ENCODE measurements around the gene DNAJC17. TPM values are rescaled to one million over a fixed set of nuclear protein-coding genes. Genes with fewer than 3 reads are reported as not detected.

Gene DNAJC17
- total RNA-seq, 4 donors from 2014 or later = 20.4 to 40.2 (median 30.3) TPM

DNA sequence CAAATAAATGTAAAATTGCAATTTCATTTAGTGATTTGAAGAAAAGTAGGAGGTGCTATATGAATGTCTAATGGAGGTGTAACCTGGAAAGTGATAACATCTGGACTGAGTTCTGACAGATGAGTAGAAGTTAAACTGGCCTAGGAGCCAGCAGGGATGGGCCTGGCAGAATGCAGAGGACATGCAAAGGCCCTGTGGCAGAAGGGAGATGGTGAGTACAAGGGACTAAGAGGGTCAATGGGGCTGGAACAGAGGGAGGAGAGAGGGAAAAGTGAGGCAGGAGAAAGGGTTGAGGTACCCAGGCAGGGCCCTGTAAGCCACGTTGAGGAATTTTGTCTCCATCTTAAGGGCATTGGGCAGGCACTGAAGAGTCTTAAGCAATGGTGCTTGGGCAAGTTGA is 24.6 kb upstream of the DNAJC17 start:
- TF ChIP-seq EP300 (IDR thresholded peaks at IDR 0.05) = no peak
- no peak for TF ChIP-seq POLR2A (IDR thresholded peaks at IDR 0.05)
- TF ChIP-seq, protein P1, sequence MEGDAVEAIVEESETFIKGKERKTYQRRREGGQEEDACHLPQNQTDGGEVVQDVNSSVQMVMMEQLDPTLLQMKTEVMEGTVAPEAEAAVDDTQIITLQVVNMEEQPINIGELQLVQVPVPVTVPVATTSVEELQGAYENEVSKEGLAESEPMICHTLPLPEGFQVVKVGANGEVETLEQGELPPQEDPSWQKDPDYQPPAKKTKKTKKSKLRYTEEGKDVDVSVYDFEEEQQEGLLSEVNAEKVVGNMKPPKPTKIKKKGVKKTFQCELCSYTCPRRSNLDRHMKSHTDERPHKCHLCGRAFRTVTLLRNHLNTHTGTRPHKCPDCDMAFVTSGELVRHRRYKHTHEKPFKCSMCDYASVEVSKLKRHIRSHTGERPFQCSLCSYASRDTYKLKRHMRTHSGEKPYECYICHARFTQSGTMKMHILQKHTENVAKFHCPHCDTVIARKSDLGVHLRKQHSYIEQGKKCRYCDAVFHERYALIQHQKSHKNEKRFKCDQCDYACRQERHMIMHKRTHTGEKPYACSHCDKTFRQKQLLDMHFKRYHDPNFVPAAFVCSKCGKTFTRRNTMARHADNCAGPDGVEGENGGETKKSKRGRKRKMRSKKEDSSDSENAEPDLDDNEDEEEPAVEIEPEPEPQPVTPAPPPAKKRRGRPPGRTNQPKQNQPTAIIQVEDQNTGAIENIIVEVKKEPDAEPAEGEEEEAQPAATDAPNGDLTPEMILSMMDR (IDR thresholded peaks at IDR 0.05) = no peak
- TF ChIP-seq POLR2AphosphoS5 (IDR thresholded peaks at IDR 0.05) = no peak
- no peak overlapping the region for H3K4me3 ChIP-seq
- 69% methylated on average over 1 of the region's 1 CpG for WGBS
- H3K9me3 ChIP-seq = no peaks in the 10 kb centered on the region
- DNase-seq (ENCODE audit: low spot score in 2 of 2) = no peak
- H3K27me3 ChIP-seq = no peaks in the 10 kb centered on the region
- H3K4me1 ChIP-seq = no peaks in the 10 kb centered on the region
- H3K36me3 ChIP-seq = no peaks in the 10 kb centered on the region
- no peak overlapping the region for H3K27ac ChIP-seq

DNA sequence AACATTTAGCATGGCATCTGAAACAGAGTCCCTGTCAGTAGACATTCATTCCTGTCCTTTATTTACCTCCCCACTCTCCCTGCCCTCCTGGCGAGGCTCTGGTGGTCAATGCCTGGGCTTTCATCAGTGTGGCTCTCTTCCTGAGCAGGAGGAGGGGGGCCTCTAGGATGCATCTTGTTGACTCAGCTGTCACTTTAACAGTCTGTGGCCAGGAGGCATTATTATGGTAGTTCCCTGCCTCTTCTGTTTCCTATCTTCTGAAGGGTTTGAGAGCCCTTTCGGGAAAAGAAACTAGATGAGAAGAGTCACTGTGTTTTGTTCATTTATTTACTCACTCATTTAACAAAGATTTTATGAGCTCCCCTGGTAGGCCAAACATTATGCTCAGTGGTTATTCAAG is 23.6 kb upstream of the DNAJC17 start:
- no peak overlapping the region for H3K27ac ChIP-seq
- no peaks in the 10 kb centered on the region for H3K9me3 ChIP-seq
- H3K4me1 ChIP-seq = no peaks in the 10 kb centered on the region
- no peaks in the 10 kb centered on the region for H3K36me3 ChIP-seq
- WGBS = 80% methylated on average over 2 of the region's 2 CpGs
- TF ChIP-seq POLR2AphosphoS5 (IDR thresholded peaks at IDR 0.05) (no peak), EP300 (IDR thresholded peaks at IDR 0.05) (no peak), POLR2A (IDR thresholded peaks at IDR 0.05) (no peak)
- TF ChIP-seq, protein P1 (IDR thresholded peaks at IDR 0.05) = no peak
- H3K27me3 ChIP-seq = no peaks in the 10 kb centered on the region
- DNase-seq (ENCODE audit: low spot score in 2 of 2) = no peak
- no peak overlapping the region for H3K4me3 ChIP-seq

DNA sequence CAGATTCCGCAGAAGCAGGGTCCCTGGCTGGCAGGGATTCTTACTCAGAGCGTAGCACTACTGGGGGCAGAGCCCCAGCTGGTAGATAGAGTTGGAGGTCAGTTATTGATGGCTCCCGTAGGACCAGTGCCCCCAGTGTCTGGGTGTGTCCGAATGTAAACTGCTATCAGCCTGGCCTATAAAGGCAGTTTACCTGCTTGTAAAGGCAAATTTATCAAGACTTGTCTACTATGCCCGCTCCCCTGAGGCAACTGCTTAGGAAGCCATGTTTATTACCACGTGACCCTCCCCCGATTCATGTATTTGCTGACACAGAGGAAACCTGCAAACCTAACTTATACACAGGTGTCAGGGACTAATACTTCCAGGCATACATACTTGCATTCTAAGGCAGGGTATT is 21.8 kb upstream of the DNAJC17 start:
- no peak overlapping the region for H3K27ac ChIP-seq
- 68% methylated on average over 5 of the region's 7 CpGs for WGBS
- no peaks in the 10 kb centered on the region for H3K9me3 ChIP-seq
- H3K27me3 ChIP-seq = no peaks in the 10 kb centered on the region
- DNase-seq (ENCODE audit: low spot score in 2 of 2) = no peak
- TF ChIP-seq EP300 (IDR thresholded peaks at IDR 0.05) (no peak), POLR2A (IDR thresholded peaks at IDR 0.05) (no peak), POLR2AphosphoS5 (IDR thresholded peaks at IDR 0.05) (no peak)
- TF ChIP-seq, protein P1 (IDR thresholded peaks at IDR 0.05) = no peak
- H3K4me1 ChIP-seq = no peaks in the 10 kb centered on the region
- no peaks in the 10 kb centered on the region for H3K36me3 ChIP-seq
- no peak overlapping the region for H3K4me3 ChIP-seq

DNA sequence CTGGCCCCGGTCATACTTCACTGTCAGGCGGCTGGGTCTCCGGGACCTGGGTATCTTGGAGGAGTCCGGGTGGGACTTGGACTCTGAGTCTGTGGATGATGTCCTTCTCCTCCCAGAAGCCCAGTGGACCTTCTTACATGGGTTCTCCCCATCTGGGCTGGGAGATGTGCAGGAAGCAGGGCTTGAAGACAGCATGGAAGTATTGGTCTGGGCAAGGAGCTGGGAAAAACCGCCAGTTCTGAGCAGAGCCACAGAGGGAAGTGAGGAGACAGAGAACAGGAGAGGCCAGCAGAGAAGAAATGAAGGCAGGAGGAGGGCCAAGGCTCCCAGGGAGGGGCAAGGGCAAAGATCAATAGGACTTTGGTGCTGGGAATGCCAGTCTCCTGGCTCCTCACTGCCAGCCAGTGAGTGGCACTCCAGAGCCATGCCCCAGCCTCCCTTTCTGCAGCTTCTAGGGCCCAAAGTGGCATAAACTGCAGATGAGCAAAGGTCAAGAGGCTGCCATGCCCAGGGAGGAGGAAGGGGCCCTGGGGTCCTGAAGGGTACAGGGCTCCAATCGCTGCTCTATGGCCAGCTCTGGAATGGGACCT is 21.3 kb upstream of the DNAJC17 start, which contains the start of gene PPP1R14D:
PPP1R14D (minus strand) TSS at position 262 of the 590 bp plus-strand sequence; CDS start at position 195, 67 bp downstream.
- Histone ChIP-seq H3K4me3 (no peak within 1 kb of the TSS), H3K36me3 (no peaks in the 10 kb centered on the region), H3K4me1 (no peaks in the 10 kb centered on the region), H3K27ac (no peak within 1 kb of the TSS), H3K27me3 (no peaks in the 10 kb centered on the region), H3K9me3 (no peaks in the 10 kb centered on the region)
- 96% methylated on average over 5 of the region's 6 CpGs for WGBS
- TF ChIP-seq POLR2AphosphoS5 (IDR thresholded peaks at IDR 0.05) = no peak
- TF ChIP-seq, protein P1 (IDR thresholded peaks at IDR 0.05) = no peak
- no peak for TF ChIP-seq POLR2A (IDR thresholded peaks at IDR 0.05)
- TF ChIP-seq EP300 (IDR thresholded peaks at IDR 0.05) = no peak
- DNase-seq (ENCODE audit: low spot score in 2 of 2) = no peak

DNA sequence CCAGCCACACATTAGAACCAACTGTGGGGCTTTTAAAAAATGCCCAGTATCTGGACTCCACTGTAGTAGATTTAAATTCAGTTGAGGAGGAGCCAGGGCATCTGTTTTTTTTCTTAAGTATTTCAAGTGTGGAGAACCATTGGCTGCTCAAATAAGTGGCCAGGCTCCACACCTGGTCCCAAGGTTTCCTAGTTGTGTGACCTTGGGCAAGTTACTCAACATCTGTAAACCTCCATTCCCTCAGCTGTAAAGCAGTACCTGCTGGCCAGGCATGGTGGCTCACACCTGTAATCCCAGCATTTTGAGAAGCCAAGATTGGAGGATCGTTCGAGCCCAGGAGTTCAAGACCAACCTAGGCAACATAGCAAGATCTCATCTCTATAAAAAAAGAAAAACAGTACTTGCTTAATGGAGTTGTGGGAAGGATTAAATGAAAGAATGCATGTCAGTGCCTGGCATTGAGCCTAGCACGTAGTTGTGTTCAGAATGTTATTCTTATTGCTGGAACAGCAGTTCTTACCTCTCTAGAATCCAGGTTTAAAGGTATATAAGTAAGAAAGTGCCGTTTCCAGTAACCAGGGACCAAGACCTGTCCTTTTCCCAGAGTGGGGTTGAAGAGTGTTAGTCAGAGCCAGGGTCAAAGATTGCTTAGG is 19.3 kb upstream of the DNAJC17 start:
- Histone ChIP-seq H3K9me3 (no peaks in the 10 kb centered on the region), H3K27me3 (no peaks in the 10 kb centered on the region), H3K4me3 (no peak overlapping the region), H3K27ac (no peak overlapping the region), H3K4me1 (no peaks in the 10 kb centered on the region), H3K36me3 (no peaks in the 10 kb centered on the region)
- no peak for DNase-seq (ENCODE audit: low spot score in 2 of 2)
- WGBS = 59% methylated on average over 4 of the region's 4 CpGs
- TF ChIP-seq POLR2A (IDR thresholded peaks at IDR 0.05) (no peak), POLR2AphosphoS5 (IDR thresholded peaks at IDR 0.05) (no peak), EP300 (IDR thresholded peaks at IDR 0.05) (no peak)
- TF ChIP-seq, protein P1 (IDR thresholded peaks at IDR 0.05) = no peak
